Subcutaneous abdominal adipose tissue (tissue), 5 donors: ENCODE data around the gene OR2T2.
"Not testable (repeated sequence)": the region's sequence is repeated elsewhere in the genome, so short reads cannot be mapped to it uniquely, and the experiment has no call there.

ENCODE experiments used
- H3K27ac ChIP-seq: one replicate; pipeline ENCODE4 v1.7.0; 2013; ENCODE audit warnings: low read depth, mild to moderate bottlenecking, inconsistent platforms, low read length, moderate library complexity
- H3K27me3 ChIP-seq, 5 donors: one replicate each; pipeline ENCODE4 v1.7.0; 2013; ENCODE audit warnings: low read length in 5 of 5, inconsistent platforms in 1 of 5; ENCODE audit not compliant: control insufficient read depth in 5 of 5, insufficient read depth in 4 of 5
- H3K36me3 ChIP-seq, 5 donors: one replicate each; pipeline ENCODE4 v1.7.0; 2013; ENCODE audit warnings: low read length in 5 of 5; ENCODE audit not compliant: control insufficient read depth in 5 of 5, insufficient read depth in 5 of 5
- H3K4me1 ChIP-seq, 5 donors: one replicate each; pipeline ENCODE4 v1.7.0; 2013; ENCODE audit warnings: low read length in 5 of 5, mild to moderate bottlenecking in 3 of 5, moderate library complexity in 1 of 5; ENCODE audit not compliant: control insufficient read depth in 5 of 5, insufficient read depth in 5 of 5
- H3K4me3 ChIP-seq, 5 donors: one replicate each; pipeline ENCODE4 v1.7.0; 2013; ENCODE audit warnings: low read length in 5 of 5, low read depth in 1 of 5
- H3K9ac ChIP-seq, 5 donors: one replicate each; pipeline ENCODE4 v1.7.0; 2013; ENCODE audit warnings: low read length in 5 of 5, mild to moderate bottlenecking in 4 of 5, moderate library complexity in 3 of 5
- H3K9me3 ChIP-seq, 5 donors: one replicate each; pipeline ENCODE4 v1.7.0; 2013; ENCODE audit warnings: low read length in 5 of 5; ENCODE audit not compliant: control insufficient read depth in 5 of 5
- donor health status: healthy.
- donor health status: healthy.
- donor health status: healthy.
- donor health status: healthy.
- donor health status: healthy.

Gene OR2T2

GRCh38 chr1:248445399-248445798, at the start of gene OR2T2:
Gene OR2T2, plus strand, starts transcription at chr1:248445637. Its CDS starts 7,161 bp downstream, at chr1:248452798.
- not testable (repeated sequence) for H3K4me3 ChIP-seq, H3K9ac ChIP-seq, H3K36me3 ChIP-seq, H3K9me3 ChIP-seq, H3K4me1 ChIP-seq, H3K27ac ChIP-seq, H3K27me3 ChIP-seq

GRCh38 chr1:248402748-248403147, 42.7 kb upstream of the OR2T2 start, which contains the start of gene OR2T1:
Gene OR2T1, plus strand, starts transcription at chr1:248403048. Its CDS starts 3,100 bp downstream, at chr1:248406148.
- H3K9me3 ChIP-seq = peaks cover 0 to 3% (median 0%) of the 10 kb centered on the region in 5 donors
- H3K27ac ChIP-seq = no peak within 1 kb of the TSS
- H3K9ac ChIP-seq = no peak within 1 kb of the TSS
- H3K27me3 ChIP-seq = no peaks in the 10 kb centered on the region
- H3K4me3 ChIP-seq = no peak within 1 kb of the TSS
- H3K4me1 ChIP-seq = no peaks in the 10 kb centered on the region
- H3K36me3 ChIP-seq = no peaks in the 10 kb centered on the region

GRCh38 chr1:248404024-248404423, 41.4 kb upstream of the OR2T2 start:
- Histone ChIP-seq H3K4me3 (no peak overlapping the region), H3K9ac (no peak overlapping the region), H3K36me3 (no peaks in the 10 kb centered on the region), H3K9me3 (peaks cover 0 to 3% (median 0%) of the 10 kb centered on the region in 5 donors), H3K4me1 (no peaks in the 10 kb centered on the region), H3K27ac (no peak overlapping the region), H3K27me3 (no peaks in the 10 kb centered on the region)

- no peak overlapping the region for H3K9ac ChIP-seq
- no peaks in the 10 kb centered on the region for H3K4me1 ChIP-seq
- no peaks in the 10 kb centered on the region for H3K36me3 ChIP-seq
- H3K27me3 ChIP-seq = no peaks in the 10 kb centered on the region
- H3K4me3 ChIP-seq = no peak overlapping the region
- peaks cover 0 to 10% (median 8%) of the 10 kb centered on the region in 5 donors for H3K9me3 ChIP-seq
- H3K27ac ChIP-seq = no peak overlapping the region
Observed at GRCh38 chr1:248406721-248407692, 38.4 kb upstream of the OR2T2 start.

GRCh38 chr1:248416226-248416625, 29.2 kb upstream of the OR2T2 start:
- Histone ChIP-seq H3K27ac (no peak overlapping the region), H3K27me3 (no peaks in the 10 kb centered on the region), H3K4me1 (no peaks in the 10 kb centered on the region), H3K36me3 (no peaks in the 10 kb centered on the region), H3K4me3 (no peak overlapping the region), H3K9me3 (peaks cover 2 to 15% (median 9%) of the 10 kb centered on the region in 5 donors), H3K9ac (no peak overlapping the region)

- no peak overlapping the region for H3K27ac ChIP-seq
- no peak overlapping the region for H3K9ac ChIP-seq
- peaks cover 0 to 18% (median 10%) of the 10 kb centered on the region in 5 donors for H3K9me3 ChIP-seq
- H3K36me3 ChIP-seq = no peaks in the 10 kb centered on the region
- no peak overlapping the region for H3K4me3 ChIP-seq
- no peaks in the 10 kb centered on the region for H3K4me1 ChIP-seq
- no peaks in the 10 kb centered on the region for H3K27me3 ChIP-seq
Observed at GRCh38 chr1:248417854-248418253, 27.6 kb upstream of the OR2T2 start.

GRCh38 chr1:248421384-248421783, 24.1 kb upstream of the OR2T2 start:
- peaks cover 0 to 22% (median 10%) of the 10 kb centered on the region in 5 donors for H3K9me3 ChIP-seq

GRCh38 chr1:248427526-248428191, 17.8 kb upstream of the OR2T2 start:
- H3K4me3 ChIP-seq, H3K9me3 ChIP-seq: not testable (repeated sequence)

More at GRCh38 chr1:248421384-248421783, 24.1 kb upstream of the OR2T2 start:
- Histone ChIP-seq H3K36me3 (no peaks in the 10 kb centered on the region), H3K9ac (no peak overlapping the region), H3K4me1 (no peaks in the 10 kb centered on the region), H3K4me3 (no peak overlapping the region), H3K27ac (no peak overlapping the region), H3K27me3 (no peaks in the 10 kb centered on the region)

GRCh38 chr1:248428192-248428533, 17.3 kb upstream of the OR2T2 start:
- H3K9ac ChIP-seq, H3K36me3 ChIP-seq, H3K9me3 ChIP-seq, H3K4me3 ChIP-seq, H3K27me3 ChIP-seq, H3K4me1 ChIP-seq, H3K27ac ChIP-seq: not testable (repeated sequence)

More at GRCh38 chr1:248427526-248428191, 17.8 kb upstream of the OR2T2 start:
- not testable (repeated sequence) for H3K4me1 ChIP-seq, H3K9ac ChIP-seq, H3K27ac ChIP-seq, H3K36me3 ChIP-seq, H3K27me3 ChIP-seq

- not testable (repeated sequence) for H3K4me3 ChIP-seq, H3K27ac ChIP-seq, H3K9me3 ChIP-seq, H3K9ac ChIP-seq, H3K36me3 ChIP-seq, H3K4me1 ChIP-seq, H3K27me3 ChIP-seq
Observed at GRCh38 chr1:248431683-248432082, 13.8 kb upstream of the OR2T2 start.
